Measurements from ENCODE around the gene DOP1A. TPM values are rescaled to one million over a fixed set of nuclear protein-coding genes. Genes with fewer than 3 reads are reported as not detected.
"Not testable (repeated sequence)": the region's sequence is repeated elsewhere in the genome, so short reads cannot be mapped to it uniquely, and the experiment has no call there.

DOP1A gene
- total and polyA plus RNA-seq, 8 donors: 19.7 to 42.1 (median 32.5) TPM

GRCh38 chr6:83183082-83183828 is 115.8 kb downstream of the DOP1A start:
- peaks cover 0 to 86% of the 10 kb centered on the region in 2 donors for H3K36me3 ChIP-seq
- no peak overlapping the region for H3K27ac ChIP-seq
- no peaks in the 10 kb centered on the region for H3K9me3 ChIP-seq
- ATAC-seq: peak; percentile 80
- no peaks in the 10 kb centered on the region for H3K4me1 ChIP-seq
- no peak for TF ChIP-seq CTCF (IDR thresholded peaks at IDR 0.05)
- intact Hi-C loops (cut with DNase I): no loop called here
- H3K27me3 ChIP-seq: no peaks in the 10 kb centered on the region
- DNase-seq: no peak
- no peak overlapping the region for H3K4me3 ChIP-seq

GRCh38 chr6:83185096-83185495 is 117.6 kb downstream of the DOP1A start:
- ATAC-seq (no peak), DNase-seq (no peak)
- TF ChIP-seq CTCF (IDR thresholded peaks at IDR 0.05): no peak
- intact Hi-C loops (cut with DNase I): no loop called here
- no peak overlapping the region for H3K27ac ChIP-seq
- no peak overlapping the region for H3K4me3 ChIP-seq
- no peaks in the 10 kb centered on the region for H3K9me3 ChIP-seq
- H3K36me3 ChIP-seq: peaks cover 0 to 72% of the 10 kb centered on the region in 2 donors
- H3K27me3 ChIP-seq: no peaks in the 10 kb centered on the region
- H3K4me1 ChIP-seq: no peaks in the 10 kb centered on the region

GRCh38 chr6:83188501-83188900 is 121.0 kb downstream of the DOP1A start:
- Histone ChIP-seq H3K27ac (no peak overlapping the region), H3K9me3 (no peaks in the 10 kb centered on the region), H3K36me3 (peaks cover 0 to 45% of the 10 kb centered on the region in 2 donors), H3K27me3 (no peaks in the 10 kb centered on the region), H3K4me1 (peaks cover 0 to 21% of the 10 kb centered on the region in 2 donors), H3K4me3 (no peak overlapping the region)
- no peak for DNase-seq
- TF ChIP-seq CTCF (IDR thresholded peaks at IDR 0.05): no peak
- no peak for ATAC-seq
- intact Hi-C loops (cut with DNase I): no loop called here

- TF ChIP-seq CTCF (IDR thresholded peaks at IDR 0.05): no peak
- Histone ChIP-seq H3K9me3 (no peaks in the 10 kb centered on the region), H3K4me1 (peaks cover 0 to 28% of the 10 kb centered on the region in 2 donors), H3K36me3 (peaks cover 0 to 25% of the 10 kb centered on the region in 2 donors), H3K4me3 (no peak overlapping the region), H3K27me3 (peaks cover 0 to 8% of the 10 kb centered on the region in 2 donors), H3K27ac (no peak overlapping the region)
- peak in 2 of 4 donors; percentile 74 to 86 for DNase-seq
- ATAC-seq: no peak
- intact Hi-C loops (cut with DNase I): no loop called here
Measured at GRCh38 chr6:83190626-83191025, 123.2 kb downstream of the DOP1A start.

- ATAC-seq; H3K9me3 ChIP-seq; intact Hi-C loops (cut with DNase I); H3K27me3 ChIP-seq: not testable (repeated sequence)
- peak in 1 of 4 donors; percentile 59 for DNase-seq
- Histone ChIP-seq H3K36me3 (peaks cover 0 to 11% of the 10 kb centered on the region in 2 donors), H3K4me3 (peak overlapping the region; percentile 88 to 95), H3K27ac (peak overlapping the region in 1 of 2 donors; percentile 92), H3K4me1 (peaks cover 0 to 28% of the 10 kb centered on the region in 2 donors)
Measured at GRCh38 chr6:83191974-83192373, 124.5 kb downstream of the DOP1A start.
